Endothelial cell (in vitro differentiated cells): ENCODE measurements around the gene SPRY2. TPM values are rescaled to one million over a fixed set of nuclear protein-coding genes. Genes with fewer than 3 reads are reported as not detected.
A peak's percentile ranks its signal among the peaks of the same experiment; 100 is the strongest.
"Not testable (repeated sequence)": the region's sequence is repeated elsewhere in the genome, so short reads cannot be mapped to it uniquely, and the experiment has no call there.

Experiments
- DNase-seq: peaks from one replicate; pipeline ENCODE4 v3.0.0; 2021; ENCODE audit warnings: low spot score
- H3K27ac Mint-ChIP-seq: one replicate; pipeline ENCODE4 v1.8.0; 2021; ENCODE audit warnings: mixed read lengths, inconsistent platforms; ENCODE audit not compliant: unreplicated experiment
- H3K27me3 Mint-ChIP-seq: one replicate; pipeline ENCODE4 v1.8.0; 2021; ENCODE audit warnings: mild to moderate bottlenecking, moderate library complexity, mixed read lengths, inconsistent platforms; ENCODE audit not compliant: unreplicated experiment
- H3K36me3 Mint-ChIP-seq: one replicate; pipeline ENCODE4 v1.8.0; 2021; ENCODE audit warnings: mild to moderate bottlenecking, low read depth, mixed read lengths, inconsistent platforms; ENCODE audit not compliant: unreplicated experiment
- H3K4me1 Mint-ChIP-seq: one replicate; pipeline ENCODE4 v1.8.0; 2021; ENCODE audit warnings: mild to moderate bottlenecking, mixed read lengths, inconsistent platforms; ENCODE audit not compliant: unreplicated experiment
- H3K4me3 Mint-ChIP-seq: one replicate; pipeline ENCODE4 v1.8.0; 2021; ENCODE audit warnings: mild to moderate bottlenecking, mixed read lengths, inconsistent platforms; ENCODE audit not compliant: unreplicated experiment
- H3K9me3 Mint-ChIP-seq: one replicate; pipeline ENCODE4 v1.8.0; 2021; ENCODE audit warnings: mixed read lengths, inconsistent platforms; ENCODE audit not compliant: unreplicated experiment
- CTCF ChIP-seq: fragments of 200-600 bp; sonication (generic); IDR thresholded peaks from one replicate; pipeline ENCODE4 v1.5.0; 2021; ENCODE audit warnings: antibody characterized with exemption; ENCODE audit not compliant: unreplicated experiment
- total RNA-seq: library from RNA; stranded (reverse); fragmentation: NEBNext Ultra II Directional; extraction: Animal tissue kit (Norgen Biotek cat#: 25700); gene quantifications from one replicate; pipeline ENCODE4 v1.2.1, GENCODE V29; 2021; ENCODE audit not compliant: unreplicated experiment

Gene SPRY2
- total RNA-seq, 1 donor from 2014 or later: 21.7 TPM

DNA sequence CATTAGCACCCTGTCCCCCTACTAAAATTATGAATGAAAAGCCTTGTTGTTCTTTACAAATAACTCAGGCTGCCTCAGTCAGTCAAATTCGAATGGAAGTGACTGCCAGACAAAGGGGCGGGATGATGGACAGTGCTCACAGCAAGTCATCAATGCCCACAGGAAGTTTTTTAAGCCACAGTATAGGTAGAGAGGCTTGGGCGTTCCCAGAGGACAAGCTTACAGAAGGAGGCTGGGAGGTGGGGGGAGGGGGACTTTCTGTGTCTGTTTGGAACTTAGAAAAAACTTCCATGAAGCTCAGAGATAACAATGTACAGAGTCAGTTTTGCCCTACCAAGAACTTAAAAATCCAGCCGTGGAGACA lies 18.5 kb upstream of the SPRY2 start:
- no peak for TF ChIP-seq CTCF
- Mint-ChIP-seq H3K4me3 (no peak overlapping the region), H3K36me3 (no peaks in the 10 kb centered on the region), H3K27me3 (peaks cover 8% of the 10 kb centered on the region), H3K4me1 (peaks cover 19% of the 10 kb centered on the region), H3K27ac (peak overlapping the region; percentile 25), H3K9me3 (no peaks in the 10 kb centered on the region)
- peak; percentile 34 for DNase-seq

GRCh38 chr13:80355496-80356094 lies 14.7 kb upstream of the SPRY2 start:
- DNase-seq, H3K9me3 Mint-ChIP-seq: not testable (repeated sequence)
- H3K4me1 Mint-ChIP-seq: peaks cover 12% of the 10 kb centered on the region

GRCh38 chr13:80348750-80349149 lies 7.8 kb upstream of the SPRY2 start:
- Mint-ChIP-seq H3K9me3 (no peaks in the 10 kb centered on the region), H3K27ac (no peak overlapping the region), H3K4me1 (no peaks in the 10 kb centered on the region)

More at GRCh38 chr13:80355496-80356094, 14.7 kb upstream of the SPRY2 start:
- H3K4me3 Mint-ChIP-seq, H3K36me3 Mint-ChIP-seq, H3K27ac Mint-ChIP-seq: not testable (repeated sequence)
- H3K27me3 Mint-ChIP-seq: peaks cover 11% of the 10 kb centered on the region

GRCh38 chr13:80348314-80348713 lies 7.4 kb upstream of the SPRY2 start:
- H3K4me3 Mint-ChIP-seq: no peak overlapping the region
- no peak for TF ChIP-seq CTCF
- no peak for DNase-seq
- no peaks in the 10 kb centered on the region for H3K9me3 Mint-ChIP-seq
- H3K27ac Mint-ChIP-seq: no peak overlapping the region
- no peaks in the 10 kb centered on the region for H3K36me3 Mint-ChIP-seq
- H3K4me1 Mint-ChIP-seq: no peaks in the 10 kb centered on the region
- H3K27me3 Mint-ChIP-seq: peaks cover 4% of the 10 kb centered on the region

More at GRCh38 chr13:80348750-80349149, 7.8 kb upstream of the SPRY2 start:
- H3K36me3 Mint-ChIP-seq: no peaks in the 10 kb centered on the region
- H3K27me3 Mint-ChIP-seq: peaks cover 4% of the 10 kb centered on the region
- TF ChIP-seq CTCF: no peak
- no peak overlapping the region for H3K4me3 Mint-ChIP-seq
- no peak for DNase-seq

GRCh38 chr13:80345771-80346510 lies 5.0 kb upstream of the SPRY2 start:
- no peak for DNase-seq
- no peak overlapping the region for H3K4me3 Mint-ChIP-seq
- H3K4me1 Mint-ChIP-seq: no peaks in the 10 kb centered on the region
- H3K27ac Mint-ChIP-seq: no peak overlapping the region
- H3K27me3 Mint-ChIP-seq: no peaks in the 10 kb centered on the region
- H3K9me3 Mint-ChIP-seq: no peaks in the 10 kb centered on the region
- no peaks in the 10 kb centered on the region for H3K36me3 Mint-ChIP-seq
- no peak for TF ChIP-seq CTCF

GRCh38 chr13:80344032-80344431 lies 3.1 kb upstream of the SPRY2 start:
- not testable (repeated sequence) for H3K27me3 Mint-ChIP-seq, H3K9me3 Mint-ChIP-seq, DNase-seq, H3K36me3 Mint-ChIP-seq, H3K4me3 Mint-ChIP-seq, H3K4me1 Mint-ChIP-seq, H3K27ac Mint-ChIP-seq
